T-cell (primary cell): ENCODE results near the gene FAM53B. TPM values are rescaled to one million over a fixed set of nuclear protein-coding genes. Genes with fewer than 3 reads are reported as not detected.
A peak's percentile ranks its signal among the peaks of the same experiment; 100 is the strongest.

ENCODE experiments used
- ATAC-seq, 4 experiments: fragments of 200-7000 bp in 3 of 4; fragments of 150-1000 bp in 1 of 4; cut with Tn5 transposase; replicated peaks in 1 of 4; 1 replicate in 3 of 4; 2 replicates in 1 of 4; pipeline ENCODE4 v1.10.0; 2021; ENCODE audit warnings: moderate library complexity in 3 of 4, mild to moderate bottlenecking in 2 of 4, moderate number of reproducible peaks in 1 of 4
- CTCF ChIA-PET, 2 donors: fragments of 300-600 bp; sonication (Branson Sonifier 250); formaldehyde crosslinking; loops; one replicate each; lab custom pipeline; 2022; ENCODE audit warnings: antibody characterized with exemption in 2 of 2; lab: Charles Lee
- POLR2A ChIA-PET, 2 donors: fragments of 300-600 bp; sonication (Branson Sonifier 250); formaldehyde crosslinking; loops; one replicate each; lab custom pipeline; 2022; ENCODE audit warnings: antibody characterized with exemption in 2 of 2; lab: Charles Lee
- DNase-seq, 35 experiments: peaks; one replicate each; pipeline versions ENCODE4 v3.0.0 to v3.0.0-alpha.2; 2013 to 2023
- H3K27ac ChIP-seq: one replicate; pipeline ENCODE4 v1.5.1; 2013; ENCODE audit warnings: low read length
- H3K27me3 ChIP-seq, 2 experiments: replicated peaks in 1 of 2; 1 replicate in 1 of 2; 2 replicates in 1 of 2; pipeline versions ENCODE4 v1.6.1 to v1.7.0; 2013; ENCODE audit warnings: low read length in 1 of 2, mixed read lengths in 1 of 2; ENCODE audit not compliant: control insufficient read depth in 2 of 2, insufficient read depth in 2 of 2; ENCODE audit errors: extremely low read depth in 1 of 2
- H3K36me3 ChIP-seq, 2 donors: 1 replicate in 1 of 2; 2 replicates in 1 of 2; pipeline versions ENCODE4 v1.6.1 to v1.7.0; 2013; ENCODE audit warnings: low read length in 1 of 2; ENCODE audit not compliant: control insufficient read depth in 2 of 2, insufficient read depth in 1 of 2; ENCODE audit errors: extremely low read depth in 1 of 2
- H3K4me1 ChIP-seq, 2 experiments: 1 replicate in 1 of 2; 2 replicates in 1 of 2; pipeline versions ENCODE4 v1.6.1 to v1.7.0; 2013; ENCODE audit warnings: low read length in 2 of 2, mixed read lengths in 1 of 2; ENCODE audit not compliant: insufficient read depth in 2 of 2, control insufficient read depth in 1 of 2; ENCODE audit errors: extremely low read depth in 1 of 2
- H3K4me3 ChIP-seq, 2 donors: 1 replicate in 1 of 2; 2 replicates in 1 of 2; pipeline versions ENCODE4 v1.5.1 to v1.7.0; 2013; ENCODE audit warnings: mild to moderate bottlenecking in 2 of 2, low read length in 1 of 2, moderate library complexity in 1 of 2; ENCODE audit not compliant: control insufficient read depth in 1 of 2; ENCODE audit errors: extremely low read depth in 1 of 2
- H3K9me3 ChIP-seq: 2 replicates; pipeline ENCODE4 v1.7.0; 2013
- H3K27ac Mint-ChIP-seq, 2 donors: one replicate each; pipeline ENCODE4 v1.8.0; 2020 to 2021; ENCODE audit warnings: mild to moderate bottlenecking in 2 of 2, mixed read lengths in 2 of 2
- H3K27me3 Mint-ChIP-seq, 2 donors: one replicate each; pipeline ENCODE4 v1.8.0; 2021 to 2022; ENCODE audit warnings: mixed read lengths in 2 of 2
- H3K36me3 Mint-ChIP-seq: one replicate; pipeline ENCODE4 v1.8.0; 2021; ENCODE audit warnings: mixed read lengths
- H3K4me1 Mint-ChIP-seq, 3 donors: one replicate each; pipeline ENCODE4 v1.8.0; 2020 to 2022; ENCODE audit warnings: mixed read lengths in 3 of 3, mild to moderate bottlenecking in 1 of 3
- H3K4me3 Mint-ChIP-seq, 3 donors: one replicate each; pipeline ENCODE4 v1.8.0; 2020 to 2022; ENCODE audit warnings: mild to moderate bottlenecking in 3 of 3, mixed read lengths in 3 of 3, moderate library complexity in 3 of 3
- H3K9me3 Mint-ChIP-seq, 3 donors: one replicate each; pipeline ENCODE4 v1.8.0; 2020 to 2022; ENCODE audit warnings: mixed read lengths in 3 of 3
- WGBS: methylation state at CpG from one replicate; pipeline ENCODE4 v1.1.5; 2013; ENCODE audit warnings: missing lambda C conversion rate; ENCODE audit not compliant: insufficient coverage; 5-methylcytosine and 5-hydroxymethylcytosine counted together
- total RNA-seq, 35 experiments: library from RNA in 6 of 35; stranded (reverse) in 6 of 35; fragments of 120-200 nt in 1 of 35; gene quantifications; one replicate each; pipeline versions ENCODE4 v1.2.1 to v1.2.4 and lab custom pipeline; 2013 to 2026

The FAM53B gene
- total RNA-seq, 5 donors from 2014 or later (not counting 1 experiment from before 2014, with no cell fraction given) = 39.3 to 86.5 (median 52.3) TPM

- POLR2A ChIA-PET = interaction anchor here in 1 of 2 donors (0.6 kb wide), 1 partner anchor 34 kb away, joined by 4 read pairs; no protein-coding TSS in a partner anchor
- CTCF ChIA-PET = interaction anchor here (0.7 to 1.9 kb wide), 3 partner anchors 20 to 103 kb away, joined by 3 to 5 read pairs (median 4); no protein-coding TSS in a partner anchor
- Mint-ChIP-seq H3K36me3 (peaks cover 18% of the 10 kb centered on the region), H3K4me1 (peaks cover 64 to 93% (median 81%) of the 10 kb centered on the region in 3 donors), H3K9me3 (no peaks in the 10 kb centered on the region), H3K4me3 (peak overlapping the region in 2 of 3 donors; percentile 14 to 72), H3K27ac (peak overlapping the region; percentile 97 to 99), H3K27me3 (no peaks in the 10 kb centered on the region)
- H3K4me3 ChIP-seq = no peak overlapping the region
- WGBS = 100% methylated on average over 8 of the region's 8 CpGs
- H3K4me1 ChIP-seq = peaks cover 42 to 77% of the 10 kb centered on the region in 2 experiments
- H3K27me3 ChIP-seq = no peaks in the 10 kb centered on the region
- H3K36me3 ChIP-seq = peaks cover 5 to 9% of the 10 kb centered on the region in 2 donors
- DNase-seq (no peak), ATAC-seq (no peak)
- H3K27ac ChIP-seq = peak overlapping the region; percentile 37
- H3K9me3 ChIP-seq = peaks cover 2% of the 10 kb centered on the region
Measured at GRCh38 chr10:124637746-124638145, 106.4 kb downstream of the FAM53B start.

GRCh38 chr10:124637091-124637700, 107.0 kb downstream of the FAM53B start:
- 90% methylated on average over 14 of the region's 14 CpGs for WGBS
- POLR2A ChIA-PET = interaction anchor here in 1 of 2 donors (0.6 kb wide), 1 partner anchor 35 kb away, joined by 4 read pairs; no protein-coding TSS in a partner anchor

GRCh38 chr10:124636271-124636995, 107.7 kb downstream of the FAM53B start:
- POLR2A ChIA-PET = no interaction called here
- peak overlapping the region; percentile 62 for H3K27ac ChIP-seq
- DNase-seq = peak in 24 of 35 experiments; percentile 21 to 70 (median 48)

More at GRCh38 chr10:124637091-124637700, 107.0 kb downstream of the FAM53B start:
- Mint-ChIP-seq H3K36me3 (peaks cover 16% of the 10 kb centered on the region), H3K4me3 (peak overlapping the region; percentile 70 to 72 (median 70)), H3K9me3 (no peaks in the 10 kb centered on the region), H3K4me1 (peaks cover 62 to 93% (median 78%) of the 10 kb centered on the region in 3 donors), H3K27me3 (no peaks in the 10 kb centered on the region), H3K27ac (peak overlapping the region; percentile 97 to 99)
- Histone ChIP-seq H3K4me3 (peak overlapping the region in 1 of 2 donors; percentile 36), H3K4me1 (peaks cover 42 to 77% of the 10 kb centered on the region in 2 experiments), H3K27me3 (no peaks in the 10 kb centered on the region), H3K9me3 (peaks cover 2% of the 10 kb centered on the region), H3K27ac (peak overlapping the region; percentile 62), H3K36me3 (peaks cover 0 to 5% of the 10 kb centered on the region in 2 donors)
- no peak for DNase-seq
- CTCF ChIA-PET = interaction anchor here (1.0 to 1.9 kb wide), 4 partner anchors 104 to 108 kb away, joined by 4 to 7 read pairs (median 4); no protein-coding TSS in a partner anchor
- peak in 2 of 4 experiments; percentile 5 for ATAC-seq

GRCh38 chr10:124632566-124632965, 111.6 kb downstream of the FAM53B start:
- Histone ChIP-seq H3K4me1 (peaks cover 26 to 77% of the 10 kb centered on the region in 2 experiments), H3K27ac (no peak overlapping the region), H3K4me3 (no peak overlapping the region), H3K27me3 (no peaks in the 10 kb centered on the region), H3K9me3 (peaks cover 2% of the 10 kb centered on the region), H3K36me3 (peaks cover 0 to 6% of the 10 kb centered on the region in 2 donors)
- Mint-ChIP-seq H3K27ac (peak overlapping the region; percentile 34 to 65), H3K36me3 (peaks cover 16% of the 10 kb centered on the region), H3K9me3 (no peaks in the 10 kb centered on the region), H3K4me1 (peaks cover 62 to 88% (median 69%) of the 10 kb centered on the region in 3 donors), H3K27me3 (no peaks in the 10 kb centered on the region), H3K4me3 (no peak overlapping the region)
- ATAC-seq = no peak
- DNase-seq = no peak
- ChIA-PET POLR2A (no interaction called here), CTCF (interaction anchor here (0.6 to 1.3 kb wide), 7 partner anchors 12 to 555 kb away, joined by 3 to 12 read pairs (median 4); no protein-coding TSS in a partner anchor)
- 94% methylated on average over 10 of the region's 10 CpGs for WGBS

More at GRCh38 chr10:124636271-124636995, 107.7 kb downstream of the FAM53B start:
- H3K27me3 ChIP-seq = no peaks in the 10 kb centered on the region
- no peaks in the 10 kb centered on the region for H3K27me3 Mint-ChIP-seq
- peak overlapping the region; percentile 97 to 99 for H3K27ac Mint-ChIP-seq
- H3K4me1 Mint-ChIP-seq = peaks cover 62 to 93% (median 78%) of the 10 kb centered on the region in 3 donors
- CTCF ChIA-PET = interaction anchor here in 1 of 2 donors (1.0 kb wide), 2 partner anchors 105 to 109 kb away, joined by 4 to 7 read pairs; no protein-coding TSS in a partner anchor
- peak overlapping the region in 1 of 2 donors; percentile 36 for H3K4me3 ChIP-seq
- peaks cover 40 to 77% of the 10 kb centered on the region in 2 experiments for H3K4me1 ChIP-seq
- H3K9me3 Mint-ChIP-seq = no peaks in the 10 kb centered on the region
- H3K9me3 ChIP-seq = peaks cover 2% of the 10 kb centered on the region
- H3K36me3 ChIP-seq = peaks cover 0 to 6% of the 10 kb centered on the region in 2 donors
- H3K36me3 Mint-ChIP-seq = peaks cover 16% of the 10 kb centered on the region
- 22% methylated on average over 10 of the region's 19 CpGs for WGBS
- H3K4me3 Mint-ChIP-seq = peak overlapping the region; percentile 70 to 72 (median 70)
- ATAC-seq = peak; percentile 63 to 72 (median 66)

GRCh38 chr10:124632064-124632531, 112.1 kb downstream of the FAM53B start:
- Mint-ChIP-seq H3K36me3 (peaks cover 16% of the 10 kb centered on the region), H3K4me3 (peak overlapping the region in 1 of 3 donors; percentile 49), H3K4me1 (peaks cover 62 to 88% (median 69%) of the 10 kb centered on the region in 3 donors), H3K27ac (peak overlapping the region; percentile 78 to 82), H3K27me3 (no peaks in the 10 kb centered on the region), H3K9me3 (no peaks in the 10 kb centered on the region)
- peaks cover 2% of the 10 kb centered on the region for H3K9me3 ChIP-seq
- DNase-seq (peak in 19 of 35 experiments; percentile 24 to 65 (median 44)), ATAC-seq (peak in 1 of 4 experiments; percentile 30)
- H3K27ac ChIP-seq = peak overlapping the region; percentile 6
- no peak overlapping the region for H3K4me3 ChIP-seq
- H3K36me3 ChIP-seq = peaks cover 0 to 6% of the 10 kb centered on the region in 2 donors
- WGBS = 75% methylated on average over 19 of the region's 19 CpGs
- CTCF ChIA-PET = interaction anchor here (0.6 to 1.3 kb wide), 7 partner anchors 12 to 555 kb away, joined by 3 to 12 read pairs (median 4); no protein-coding TSS in a partner anchor
- H3K4me1 ChIP-seq = peaks cover 27 to 77% of the 10 kb centered on the region in 2 experiments
- POLR2A ChIA-PET = no interaction called here
- no peaks in the 10 kb centered on the region for H3K27me3 ChIP-seq
